WERI-Rb-1 (cell line): ENCODE measurements around the gene TSKU.

Experiments used
- DNase-seq: peaks from one replicate; pipeline ENCODE4 v3.0.0-alpha.2; 2020
- H3K27ac ChIP-seq: fragments of 250-450 bp; sonication (Bioruptor Pico); 2 replicates; pipeline ENCODE4 v1.5.1; 2020; ENCODE audit warnings: mild to moderate bottlenecking, moderate library complexity
- H3K27me3 ChIP-seq: fragments of 250-450 bp; sonication (Bioruptor Pico); 2 replicates; pipeline ENCODE4 v1.5.1; 2021; ENCODE audit warnings: mild to moderate bottlenecking, low read depth, moderate library complexity; ENCODE audit not compliant: insufficient read depth, severe bottlenecking
- H3K36me3 ChIP-seq: fragments of 250-450 bp; sonication (Bioruptor Pico); 2 replicates; pipeline ENCODE4 v1.5.1; 2020; ENCODE audit warnings: mild to moderate bottlenecking, moderate library complexity
- H3K4me3 ChIP-seq: 2 replicates; pipeline ENCODE4 v1.5.1; 2011; ENCODE audit warnings: low read depth, mild to moderate bottlenecking, control low read depth, low read length
- H3K9me3 ChIP-seq: fragments of 250-450 bp; sonication (Bioruptor Pico); 2 replicates; pipeline ENCODE4 v1.5.1; 2021; ENCODE audit warnings: mild to moderate bottlenecking, moderate library complexity; ENCODE audit not compliant: severe bottlenecking
- CTCF ChIP-seq: IDR thresholded peaks from 2 replicates; pipeline ENCODE4 v1.5.1; 2011; ENCODE audit warnings: low read depth, mild to moderate bottlenecking, control low read depth, inconsistent platforms, low read length

The TSKU gene

DNA sequence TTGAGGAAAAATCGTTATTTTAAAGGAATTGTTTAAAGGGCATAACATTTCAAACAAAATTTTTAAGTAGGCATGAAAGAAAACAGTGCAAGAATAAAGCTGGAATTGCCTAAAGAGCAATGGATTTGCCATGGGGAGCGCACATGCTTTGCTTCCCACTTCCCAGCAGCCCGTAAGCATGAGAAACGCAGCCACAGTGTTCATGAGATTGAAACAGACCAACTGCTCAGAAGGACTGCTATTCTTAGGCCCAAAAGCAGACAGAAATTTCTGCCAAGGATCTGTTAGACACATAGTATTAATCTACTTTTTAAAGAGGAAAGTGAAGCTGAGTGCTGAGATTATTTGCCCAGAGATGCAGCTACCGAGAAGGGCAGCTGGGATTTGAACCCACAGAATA lies 34.2 kb upstream of the TSKU start:
- H3K27ac ChIP-seq: no peak overlapping the region

GRCh38 chr11:76750067-76750466 lies 33.1 kb upstream of the TSKU start:
- Histone ChIP-seq H3K36me3 (no peaks in the 10 kb centered on the region), H3K27me3 (no peaks in the 10 kb centered on the region), H3K27ac (no peak overlapping the region), H3K4me3 (no peak overlapping the region), H3K9me3 (no peaks in the 10 kb centered on the region)
- DNase-seq: no peak
- no peak for TF ChIP-seq CTCF

More for the DNA sequence above, 34.2 kb upstream of the TSKU start:
- TF ChIP-seq CTCF: no peak
- Histone ChIP-seq H3K27me3 (no peaks in the 10 kb centered on the region), H3K4me3 (no peak overlapping the region), H3K36me3 (no peaks in the 10 kb centered on the region), H3K9me3 (no peaks in the 10 kb centered on the region)
- DNase-seq: no peak

GRCh38 chr11:76750746-76751145 lies 32.4 kb upstream of the TSKU start:
- H3K9me3 ChIP-seq: no peaks in the 10 kb centered on the region
- no peak overlapping the region for H3K27ac ChIP-seq
- no peaks in the 10 kb centered on the region for H3K27me3 ChIP-seq
- no peaks in the 10 kb centered on the region for H3K36me3 ChIP-seq
- no peak for DNase-seq
- H3K4me3 ChIP-seq: no peak overlapping the region
- no peak for TF ChIP-seq CTCF

- no peak for TF ChIP-seq CTCF
- Histone ChIP-seq H3K4me3 (no peak overlapping the region), H3K27ac (no peak overlapping the region), H3K9me3 (no peaks in the 10 kb centered on the region), H3K27me3 (no peaks in the 10 kb centered on the region), H3K36me3 (no peaks in the 10 kb centered on the region)
- no peak for DNase-seq
Measured at GRCh38 chr11:76752321-76753143, 30.6 kb upstream of the TSKU start.

DNA sequence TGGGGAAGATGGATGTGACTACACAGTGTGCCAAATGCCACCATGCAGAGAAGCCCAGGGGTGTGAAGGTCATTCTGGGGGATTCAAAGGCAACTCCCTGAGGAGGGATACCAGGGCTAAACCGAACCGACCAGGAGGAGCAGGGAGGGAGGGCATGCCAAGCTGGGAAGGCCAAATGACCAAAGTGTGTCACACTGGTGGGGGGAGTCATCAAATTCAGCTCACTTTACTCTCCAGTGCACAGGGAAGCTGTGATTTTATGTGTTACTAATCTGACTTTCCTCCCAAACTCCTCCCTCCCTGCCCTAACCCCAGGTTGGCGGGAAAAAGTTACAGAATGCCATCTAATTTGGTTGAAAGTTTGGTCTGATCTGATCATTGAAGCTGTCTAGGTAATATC lies 29.7 kb upstream of the TSKU start:
- Histone ChIP-seq H3K9me3 (no peaks in the 10 kb centered on the region), H3K4me3 (no peak overlapping the region), H3K27me3 (no peaks in the 10 kb centered on the region), H3K27ac (no peak overlapping the region), H3K36me3 (no peaks in the 10 kb centered on the region)
- TF ChIP-seq CTCF: no peak
- no peak for DNase-seq

- H3K27ac ChIP-seq: no peak overlapping the region
- H3K27me3 ChIP-seq: no peaks in the 10 kb centered on the region
- no peaks in the 10 kb centered on the region for H3K36me3 ChIP-seq
- H3K4me3 ChIP-seq: no peak overlapping the region
- TF ChIP-seq CTCF: no peak
- no peaks in the 10 kb centered on the region for H3K9me3 ChIP-seq
- no peak for DNase-seq
Measured at GRCh38 chr11:76753950-76754349, 29.2 kb upstream of the TSKU start.
